ENCODE measurements around the gene JUN. TPM values are rescaled to one million over a fixed set of nuclear protein-coding genes. Genes with fewer than 3 reads are reported as not detected.

JUN gene
- total RNA-seq, 1 experiment from 2014 or later = 15.9 TPM

DNA sequence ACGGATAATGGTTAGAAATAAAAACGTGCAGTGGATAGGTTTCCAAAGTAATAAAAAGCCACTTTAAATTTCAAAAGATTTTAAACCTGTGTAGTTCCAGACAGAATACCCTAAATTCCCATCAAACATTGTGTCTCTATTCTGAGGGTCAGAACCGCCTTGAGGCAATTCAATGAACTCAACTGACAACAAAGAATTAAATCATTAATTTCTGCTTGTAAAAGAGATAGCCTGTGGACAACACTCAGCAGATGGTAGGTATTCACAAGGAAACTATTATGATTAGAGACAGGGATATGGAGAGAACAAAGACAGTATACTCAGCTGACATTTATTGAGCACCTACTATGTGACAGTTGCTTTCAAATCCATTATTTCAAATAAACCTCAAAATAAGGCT is 35.1 kb upstream of the JUN start (continued):
- TF ChIP-seq, protein P1, sequence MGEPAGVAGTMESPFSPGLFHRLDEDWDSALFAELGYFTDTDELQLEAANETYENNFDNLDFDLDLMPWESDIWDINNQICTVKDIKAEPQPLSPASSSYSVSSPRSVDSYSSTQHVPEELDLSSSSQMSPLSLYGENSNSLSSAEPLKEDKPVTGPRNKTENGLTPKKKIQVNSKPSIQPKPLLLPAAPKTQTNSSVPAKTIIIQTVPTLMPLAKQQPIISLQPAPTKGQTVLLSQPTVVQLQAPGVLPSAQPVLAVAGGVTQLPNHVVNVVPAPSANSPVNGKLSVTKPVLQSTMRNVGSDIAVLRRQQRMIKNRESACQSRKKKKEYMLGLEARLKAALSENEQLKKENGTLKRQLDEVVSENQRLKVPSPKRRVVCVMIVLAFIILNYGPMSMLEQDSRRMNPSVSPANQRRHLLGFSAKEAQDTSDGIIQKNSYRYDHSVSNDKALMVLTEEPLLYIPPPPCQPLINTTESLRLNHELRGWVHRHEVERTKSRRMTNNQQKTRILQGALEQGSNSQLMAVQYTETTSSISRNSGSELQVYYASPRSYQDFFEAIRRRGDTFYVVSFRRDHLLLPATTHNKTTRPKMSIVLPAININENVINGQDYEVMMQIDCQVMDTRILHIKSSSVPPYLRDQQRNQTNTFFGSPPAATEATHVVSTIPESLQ (CRISPR knock-in tag; IDR thresholded peaks at IDR 0.05) = no peak
- no peak for TF ChIP-seq USF2 (CRISPR knock-in tag; IDR thresholded peaks at IDR 0.05)
- TF ChIP-seq SP1 (CRISPR knock-in tag; conservative IDR thresholded peaks at IDR 0.05) = no peak
- no peak for TF ChIP-seq CTCF (IDR thresholded peaks at IDR 0.05)
- no peak for TF ChIP-seq RELA (CRISPR knock-in tag; IDR thresholded peaks at IDR 0.05; ENCODE audit: borderline replicate concordance)
- no peak for TF ChIP-seq ZNF263 (CRISPR knock-in tag; IDR thresholded peaks at IDR 0.05; ENCODE audit: low read depth)
- TF ChIP-seq, protein P2, sequence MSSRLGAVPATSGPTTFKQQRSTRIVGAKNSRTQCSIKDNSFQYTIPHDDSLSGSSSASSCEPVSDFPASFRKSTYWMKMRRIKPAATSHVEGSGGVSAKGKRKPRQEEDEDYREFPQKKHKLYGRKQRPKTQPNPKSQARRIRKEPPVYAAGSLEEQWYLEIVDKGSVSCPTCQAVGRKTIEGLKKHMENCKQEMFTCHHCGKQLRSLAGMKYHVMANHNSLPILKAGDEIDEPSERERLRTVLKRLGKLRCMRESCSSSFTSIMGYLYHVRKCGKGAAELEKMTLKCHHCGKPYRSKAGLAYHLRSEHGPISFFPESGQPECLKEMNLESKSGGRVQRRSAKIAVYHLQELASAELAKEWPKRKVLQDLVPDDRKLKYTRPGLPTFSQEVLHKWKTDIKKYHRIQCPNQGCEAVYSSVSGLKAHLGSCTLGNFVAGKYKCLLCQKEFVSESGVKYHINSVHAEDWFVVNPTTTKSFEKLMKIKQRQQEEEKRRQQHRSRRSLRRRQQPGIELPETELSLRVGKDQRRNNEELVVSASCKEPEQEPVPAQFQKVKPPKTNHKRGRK (CRISPR knock-in tag; IDR thresholded peaks at IDR 0.05; ENCODE audit: borderline replicate concordance) = no peak

- DNase-seq (ENCODE audit: low spot score) (no peak), ATAC-seq (no peak)
- ChIA-PET POLR2A (interaction anchor here (1.9 kb wide), 1 partner anchor 34 kb away, joined by 5 read pairs; the partner anchor contains the start of gene JUN), CTCF (no interaction called here)
- H3K27ac Mint-ChIP-seq = no peak overlapping the region
- H3K27me3 Mint-ChIP-seq (ENCODE audit: low read depth) = peaks cover 26% of the 10 kb centered on the region
- H3K4me1 Mint-ChIP-seq = peaks cover 25% of the 10 kb centered on the region
- H3K4me3 Mint-ChIP-seq = no peak overlapping the region
- H3K9me3 Mint-ChIP-seq = no peaks in the 10 kb centered on the region
- no peaks in the 10 kb centered on the region for H3K36me3 Mint-ChIP-seq
- TF ChIP-seq, protein P3, sequence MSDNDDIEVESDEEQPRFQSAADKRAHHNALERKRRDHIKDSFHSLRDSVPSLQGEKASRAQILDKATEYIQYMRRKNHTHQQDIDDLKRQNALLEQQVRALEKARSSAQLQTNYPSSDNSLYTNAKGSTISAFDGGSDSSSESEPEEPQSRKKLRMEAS (CRISPR knock-in tag; IDR thresholded peaks at IDR 0.05) = no peak
- TF ChIP-seq, protein P4, sequence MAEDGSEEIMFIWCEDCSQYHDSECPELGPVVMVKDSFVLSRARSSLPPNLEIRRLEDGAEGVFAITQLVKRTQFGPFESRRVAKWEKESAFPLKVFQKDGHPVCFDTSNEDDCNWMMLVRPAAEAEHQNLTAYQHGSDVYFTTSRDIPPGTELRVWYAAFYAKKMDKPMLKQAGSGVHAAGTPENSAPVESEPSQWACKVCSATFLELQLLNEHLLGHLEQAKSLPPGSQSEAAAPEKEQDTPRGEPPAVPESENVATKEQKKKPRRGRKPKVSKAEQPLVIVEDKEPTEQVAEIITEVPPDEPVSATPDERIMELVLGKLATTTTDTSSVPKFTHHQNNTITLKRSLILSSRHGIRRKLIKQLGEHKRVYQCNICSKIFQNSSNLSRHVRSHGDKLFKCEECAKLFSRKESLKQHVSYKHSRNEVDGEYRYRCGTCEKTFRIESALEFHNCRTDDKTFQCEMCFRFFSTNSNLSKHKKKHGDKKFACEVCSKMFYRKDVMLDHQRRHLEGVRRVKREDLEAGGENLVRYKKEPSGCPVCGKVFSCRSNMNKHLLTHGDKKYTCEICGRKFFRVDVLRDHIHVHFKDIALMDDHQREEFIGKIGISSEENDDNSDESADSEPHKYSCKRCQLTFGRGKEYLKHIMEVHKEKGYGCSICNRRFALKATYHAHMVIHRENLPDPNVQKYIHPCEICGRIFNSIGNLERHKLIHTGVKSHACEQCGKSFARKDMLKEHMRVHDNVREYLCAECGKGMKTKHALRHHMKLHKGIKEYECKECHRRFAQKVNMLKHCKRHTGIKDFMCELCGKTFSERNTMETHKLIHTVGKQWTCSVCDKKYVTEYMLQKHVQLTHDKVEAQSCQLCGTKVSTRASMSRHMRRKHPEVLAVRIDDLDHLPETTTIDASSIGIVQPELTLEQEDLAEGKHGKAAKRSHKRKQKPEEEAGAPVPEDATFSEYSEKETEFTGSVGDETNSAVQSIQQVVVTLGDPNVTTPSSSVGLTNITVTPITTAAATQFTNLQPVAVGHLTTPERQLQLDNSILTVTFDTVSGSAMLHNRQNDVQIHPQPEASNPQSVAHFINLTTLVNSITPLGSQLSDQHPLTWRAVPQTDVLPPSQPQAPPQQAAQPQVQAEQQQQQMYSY (CRISPR knock-in tag; IDR thresholded peaks at IDR 0.05) = no peak
- TF ChIP-seq ELF4 (CRISPR knock-in tag; IDR thresholded peaks at IDR 0.05; ENCODE audit: low read depth) = no peak
- TF ChIP-seq NFE2L1 (CRISPR knock-in tag; IDR thresholded peaks at IDR 0.05) = no peak
- TF ChIP-seq, protein P5, sequence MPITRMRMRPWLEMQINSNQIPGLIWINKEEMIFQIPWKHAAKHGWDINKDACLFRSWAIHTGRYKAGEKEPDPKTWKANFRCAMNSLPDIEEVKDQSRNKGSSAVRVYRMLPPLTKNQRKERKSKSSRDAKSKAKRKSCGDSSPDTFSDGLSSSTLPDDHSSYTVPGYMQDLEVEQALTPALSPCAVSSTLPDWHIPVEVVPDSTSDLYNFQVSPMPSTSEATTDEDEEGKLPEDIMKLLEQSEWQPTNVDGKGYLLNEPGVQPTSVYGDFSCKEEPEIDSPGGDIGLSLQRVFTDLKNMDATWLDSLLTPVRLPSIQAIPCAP (CRISPR knock-in tag; IDR thresholded peaks at IDR 0.05) = no peak
- TF ChIP-seq, protein P6, sequence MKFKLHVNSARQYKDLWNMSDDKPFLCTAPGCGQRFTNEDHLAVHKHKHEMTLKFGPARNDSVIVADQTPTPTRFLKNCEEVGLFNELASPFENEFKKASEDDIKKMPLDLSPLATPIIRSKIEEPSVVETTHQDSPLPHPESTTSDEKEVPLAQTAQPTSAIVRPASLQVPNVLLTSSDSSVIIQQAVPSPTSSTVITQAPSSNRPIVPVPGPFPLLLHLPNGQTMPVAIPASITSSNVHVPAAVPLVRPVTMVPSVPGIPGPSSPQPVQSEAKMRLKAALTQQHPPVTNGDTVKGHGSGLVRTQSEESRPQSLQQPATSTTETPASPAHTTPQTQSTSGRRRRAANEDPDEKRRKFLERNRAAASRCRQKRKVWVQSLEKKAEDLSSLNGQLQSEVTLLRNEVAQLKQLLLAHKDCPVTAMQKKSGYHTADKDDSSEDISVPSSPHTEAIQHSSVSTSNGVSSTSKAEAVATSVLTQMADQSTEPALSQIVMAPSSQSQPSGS (CRISPR knock-in tag; IDR thresholded peaks at IDR 0.05; ENCODE audit: borderline replicate concordance, low read depth) = no peak
- no peak for TF ChIP-seq ZBTB21 (CRISPR knock-in tag; IDR thresholded peaks at IDR 0.05; ENCODE audit: borderline replicate concordance)
- TF ChIP-seq CBFB (CRISPR knock-in tag; IDR thresholded peaks at IDR 0.05; ENCODE audit: low read depth) = no peak
- no peak for TF ChIP-seq ZNF317 (CRISPR knock-in tag; IDR thresholded peaks at IDR 0.05; ENCODE audit: borderline replicate concordance, low read depth)
- TF ChIP-seq ETV6 (CRISPR knock-in tag; IDR thresholded peaks at IDR 0.05) = no peak
- no peak for TF ChIP-seq ZNF425 (CRISPR knock-in tag; conservative IDR thresholded peaks at IDR 0.05)
- no peak for TF ChIP-seq ZNF416 (CRISPR knock-in tag; IDR thresholded peaks at IDR 0.05)
- no peak for TF ChIP-seq NFYB (CRISPR knock-in tag; conservative IDR thresholded peaks at IDR 0.05; ENCODE audit: low read depth)
- TF ChIP-seq JAZF1 (CRISPR knock-in tag; IDR thresholded peaks at IDR 0.05) = no peak
Observed at GRCh38 chr1:58818075-58818474, 34.2 kb upstream of the JUN start.
